Neural cell (in vitro differentiated cells): ENCODE results near the gene DYNC2H1. TPM values are rescaled to one million over a fixed set of nuclear protein-coding genes. Genes with fewer than 3 reads are reported as not detected.

Source experiments
- H2AFZ ChIP-seq: fragments of 200-600, 300-800 bp; sonication (generic), shearing (Covaris generic); 2 replicates; pipeline ENCODE4 v1.6.0; 2014; ENCODE audit warnings: low read depth, mild to moderate bottlenecking, antibody characterized with exemption, low read length, moderate library complexity
- H3F3A ChIP-seq: fragments of 200-600 bp; shearing (Covaris generic); 2 replicates; pipeline ENCODE4 v1.6.1; 2016; ENCODE audit warnings: mild to moderate bottlenecking, moderate library complexity, mixed read lengths, antibody characterized with exemption, low read length; ENCODE audit not compliant: insufficient read depth, poor library complexity, severe bottlenecking
- H3K27ac ChIP-seq: fragments of 200-600, 300-800 bp; sonication (generic), shearing (Covaris generic); 2 replicates; pipeline ENCODE4 v1.5.1; 2014; ENCODE audit warnings: mild to moderate bottlenecking, low read length, moderate library complexity
- H3K27me3 ChIP-seq: fragments of 300-800, 200-600 bp; sonication (generic), shearing (Covaris generic); 2 replicates; pipeline ENCODE4 v1.6.0; 2014; ENCODE audit warnings: mild to moderate bottlenecking, low read depth, low read length, moderate library complexity; ENCODE audit not compliant: insufficient read depth
- H3K36me3 ChIP-seq: fragments of 300-800, 200-600 bp; sonication (generic), shearing (Covaris generic); 2 replicates; pipeline ENCODE4 v1.5.1; 2014; ENCODE audit warnings: mild to moderate bottlenecking, antibody characterized with exemption, low read length, moderate library complexity; ENCODE audit not compliant: insufficient read depth
- H3K4me2 ChIP-seq: fragments of 300-800, 200-600 bp; sonication (generic), shearing (Covaris generic); 2 replicates; pipeline ENCODE4 v1.6.0; 2014; ENCODE audit warnings: mild to moderate bottlenecking, low read length
- H3K4me3 ChIP-seq: fragments of 300-800, 200-600 bp; sonication (generic), shearing (Covaris generic); 2 replicates; pipeline ENCODE4 v1.5.1; 2014; ENCODE audit warnings: mild to moderate bottlenecking, low read length, moderate library complexity
- H3K79me2 ChIP-seq: fragments of 200-600 bp; shearing (Covaris generic); replicated peaks from 2 replicates; pipeline ENCODE4 v1.6.0; 2014; ENCODE audit warnings: mild to moderate bottlenecking, low read length, moderate library complexity; ENCODE audit not compliant: insufficient read depth
- H3K9ac ChIP-seq: fragments of 300-800, 200-600 bp; sonication (generic), shearing (Covaris generic); 2 replicates; pipeline ENCODE4 v1.6.1; 2016; ENCODE audit warnings: mild to moderate bottlenecking, low read length, mixed read lengths
- H3K9me2 ChIP-seq: fragments of 200-600 bp; shearing (Covaris generic); 2 replicates; pipeline ENCODE4 v1.6.1; 2016; ENCODE audit warnings: mild to moderate bottlenecking, low read length, mixed read lengths; ENCODE audit not compliant: insufficient read depth
- H3K9me3 ChIP-seq: fragments of 200-600, 300-800 bp; sonication (generic), shearing (Covaris generic); 2 replicates; pipeline ENCODE4 v1.6.1; 2016; ENCODE audit warnings: mild to moderate bottlenecking, mixed run types, low read length, moderate library complexity, mixed read lengths
- H4K20me1 ChIP-seq: fragments of 200-600 bp; shearing (Covaris generic); 2 replicates; pipeline ENCODE4 v1.6.1; 2016; ENCODE audit warnings: mild to moderate bottlenecking, mixed run types; ENCODE audit not compliant: insufficient read depth
- CTCF ChIP-seq: fragments of 450-650 bp; IDR thresholded peaks from 2 replicates; pipeline ENCODE4 v1.5.1; 2014; ENCODE audit warnings: antibody characterized with exemption, mild to moderate bottlenecking, moderate library complexity; ENCODE audit not compliant: poor library complexity, severe bottlenecking
- EP300 ChIP-seq: fragments of 450-650 bp; conservative IDR thresholded peaks from 2 replicates; pipeline ENCODE4 v1.6.1; 2014; ENCODE audit warnings: antibody characterized with exemption, mild to moderate bottlenecking, moderate library complexity; ENCODE audit not compliant: poor library complexity, severe bottlenecking
- EZH2 ChIP-seq: fragments of 200-600, 300-800 bp; shearing (Covaris generic), sonication (generic); IDR thresholded peaks from 2 replicates; pipeline ENCODE4 v1.6.1; 2014; ENCODE audit warnings: antibody characterized with exemption, low read length, borderline replicate concordance, mild to moderate bottlenecking; ENCODE audit not compliant: insufficient read depth, poor library complexity, severe bottlenecking
- MXI1 ChIP-seq: fragments of 450-650 bp; conservative IDR thresholded peaks from 2 replicates; pipeline ENCODE4 v1.6.1; 2014; ENCODE audit warnings: antibody characterized with exemption, mild to moderate bottlenecking; ENCODE audit not compliant: poor library complexity, severe bottlenecking
- POLR2AphosphoS5 ChIP-seq: IDR thresholded peaks from 2 replicates; pipeline ENCODE4 v1.6.1; 2012
- RAD21 ChIP-seq: fragments of 450-650 bp; conservative IDR thresholded peaks from 2 replicates; pipeline ENCODE4 v1.6.1; 2014; ENCODE audit warnings: antibody characterized with exemption, mild to moderate bottlenecking, moderate library complexity
- REST ChIP-seq: IDR thresholded peaks from 2 replicates; pipeline ENCODE4 v1.6.1; 2012; ENCODE audit warnings: borderline replicate concordance
- SMC3 ChIP-seq: fragments of 450-650 bp; conservative IDR thresholded peaks from 2 replicates; pipeline ENCODE4 v1.6.1; 2014; ENCODE audit warnings: antibody characterized with exemption, mild to moderate bottlenecking, moderate library complexity; ENCODE audit not compliant: poor library complexity
- TAF1 ChIP-seq: IDR thresholded peaks from 2 replicates; pipeline ENCODE4 v1.6.1; 2012; ENCODE audit warnings: low read depth
- polyA plus RNA-seq: library from polyadenylated mRNA; depleted of rRNA; stranded (reverse); fragments of >200 nt; gene quantifications from 2 replicates; pipeline ENCODE4 v1.2.3, GENCODE V29; 2014

Gene DYNC2H1
- polyA plus RNA-seq, 1 donor from 2014 or later, result 14.1 TPM

DNA sequence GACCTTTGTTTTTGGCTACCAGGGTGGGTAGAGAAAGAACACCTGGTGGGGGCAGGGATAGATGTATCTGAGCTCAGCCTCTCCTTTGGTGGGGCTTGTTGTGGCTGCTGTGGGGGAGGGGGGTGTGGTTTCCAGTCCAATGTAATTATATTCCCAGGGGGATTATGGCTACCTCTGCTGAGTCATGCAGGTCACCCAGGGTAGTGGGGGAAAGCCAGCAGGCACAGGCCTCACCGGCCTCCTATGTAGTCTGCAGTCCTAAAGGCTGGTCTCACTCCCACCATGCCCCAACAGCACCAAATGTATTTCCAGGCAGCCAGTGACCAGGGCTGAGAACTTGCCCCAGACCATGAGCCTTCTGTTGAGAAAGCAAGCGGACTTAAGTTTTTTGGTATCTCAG, 119.6 kb downstream of the DYNC2H1 start:
- Histone ChIP-seq H3K9me3 (no peaks in the 10 kb centered on the region), H4K20me1 (no peaks in the 10 kb centered on the region), H3K9ac (no peak overlapping the region), H3F3A (no peaks in the 10 kb centered on the region), H3K27ac (no peak overlapping the region), H3K27me3 (no peaks in the 10 kb centered on the region), H3K4me3 (no peak overlapping the region), H3K36me3 (no peaks in the 10 kb centered on the region), H3K79me2 (no peaks in the 10 kb centered on the region), H2AFZ (no peak overlapping the region), H3K9me2 (no peaks in the 10 kb centered on the region), H3K4me2 (no peak overlapping the region)
- TF ChIP-seq EZH2 (no peak), REST (no peak), EP300 (no peak), CTCF (no peak), SMC3 (no peak), POLR2AphosphoS5 (no peak), MXI1 (no peak), RAD21 (no peak), TAF1 (no peak)

DNA sequence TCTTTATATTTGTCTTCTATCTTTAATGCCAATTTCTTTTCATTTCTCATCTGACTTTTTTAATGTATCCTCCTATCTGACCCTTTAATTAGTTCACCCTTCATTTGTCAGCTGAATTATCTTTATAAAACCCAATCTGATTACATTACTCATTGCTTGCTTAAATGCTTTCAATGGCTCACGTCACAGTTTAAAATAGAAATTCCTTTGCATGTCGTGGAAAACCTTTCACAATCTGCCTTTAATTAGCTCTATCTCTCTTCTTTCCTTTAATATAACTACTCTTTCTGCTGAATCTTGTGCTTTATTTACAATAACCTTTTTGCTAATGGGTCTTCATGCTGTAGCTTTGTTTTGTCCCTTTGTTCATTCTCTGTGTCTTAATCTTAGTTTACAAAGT, 125.7 kb downstream of the DYNC2H1 start:
- TF ChIP-seq TAF1 (no peak), EZH2 (no peak), CTCF (no peak), RAD21 (no peak), EP300 (no peak), MXI1 (no peak)
- H3K9me2 ChIP-seq, result no peaks in the 10 kb centered on the region
- no peaks in the 10 kb centered on the region for H3F3A ChIP-seq
- H3K9ac ChIP-seq, result no peak overlapping the region
- H3K27me3 ChIP-seq, result no peaks in the 10 kb centered on the region
- no peaks in the 10 kb centered on the region for H3K36me3 ChIP-seq
- no peaks in the 10 kb centered on the region for H3K9me3 ChIP-seq
- no peaks in the 10 kb centered on the region for H4K20me1 ChIP-seq
- no peak overlapping the region for H2AFZ ChIP-seq
- H3K4me3 ChIP-seq, result no peak overlapping the region
- H3K4me2 ChIP-seq, result no peak overlapping the region
- no peak overlapping the region for H3K27ac ChIP-seq
- H3K79me2 ChIP-seq, result no peaks in the 10 kb centered on the region
